GM13976 (cell line): ENCODE data around the gene ADAMTS2.

Source experiments
- DNase-seq: peaks from one replicate; pipeline ENCODE4 v3.0.0; 2012; ENCODE audit warnings: low spot score
- CTCF ChIP-seq: IDR thresholded peaks from 2 replicates; pipeline ENCODE4 v1.5.1; 2012; ENCODE audit warnings: borderline replicate concordance, mild to moderate bottlenecking; ENCODE audit not compliant: insufficient read depth; ENCODE audit errors: extremely low read depth, missing control alignments, control extremely low read depth
- in situ Hi-C: fragments of 300-500 bp; cut with MboI; formaldehyde crosslinking; loops from one replicate; pipeline ENCODE4 v1.12.0; 2022; ENCODE audit warnings: low sequenced_read_pairs, mixed read lengths, inconsistent platforms; ENCODE audit not compliant: unreplicated experiment

Gene ADAMTS2

GRCh38 chr5:179120951-179121666 lies 224.2 kb downstream of the ADAMTS2 start:
- no peak for TF ChIP-seq CTCF
- no peak for DNase-seq
- in situ Hi-C loops: no loop called here

GRCh38 chr5:179120421-179120861 lies 224.8 kb downstream of the ADAMTS2 start:
- in situ Hi-C loops: no loop called here
- no peak for TF ChIP-seq CTCF
- no peak for DNase-seq

GRCh38 chr5:179119415-179120170 lies 225.7 kb downstream of the ADAMTS2 start:
- no peak for TF ChIP-seq CTCF
- no peak for DNase-seq
- in situ Hi-C loops: no loop called here

GRCh38 chr5:179118756-179119414 lies 226.4 kb downstream of the ADAMTS2 start:
- in situ Hi-C loops: no loop called here
- no peak for DNase-seq
- TF ChIP-seq CTCF: no peak

- in situ Hi-C loops: no loop called here
- DNase-seq: no peak
Observed at GRCh38 chr5:179118338-179118737, 226.9 kb downstream of the ADAMTS2 start.

More at GRCh38 chr5:179118338-179118737, 226.9 kb downstream of the ADAMTS2 start:
- TF ChIP-seq CTCF: no peak
